ENCODE results near the gene SUSD5.
"Not testable (repeated sequence)": the region's sequence is repeated elsewhere in the genome, so short reads cannot be mapped to it uniquely, and the experiment has no call there.

SUSD5 gene

GRCh38 chr3:33111581-33111980 is 107.0 kb downstream of the SUSD5 start:
- DNase-seq: no peak

GRCh38 chr3:33106854-33107253 is 111.8 kb downstream of the SUSD5 start:
- DNase-seq: not testable (repeated sequence)

- DNase-seq: no peak
Observed at GRCh38 chr3:33105341-33105948, 113.2 kb downstream of the SUSD5 start.

- DNase-seq: no peak
Observed at GRCh38 chr3:33104803-33105202, 113.8 kb downstream of the SUSD5 start.

GRCh38 chr3:33103480-33103879 is 115.1 kb downstream of the SUSD5 start:
- no peak for DNase-seq

- DNase-seq: no peak
Observed at GRCh38 chr3:33103034-33103433, 115.6 kb downstream of the SUSD5 start.

- DNase-seq: no peak
Observed at GRCh38 chr3:33100229-33100628, 118.4 kb downstream of the SUSD5 start.

Data from GDM1 (cell line).